ENCODE data around the gene EGFL7.
"Not testable (repeated sequence)": the region's sequence is repeated elsewhere in the genome, so short reads cannot be mapped to it uniquely, and the experiment has no call there.

The EGFL7 gene

DNA sequence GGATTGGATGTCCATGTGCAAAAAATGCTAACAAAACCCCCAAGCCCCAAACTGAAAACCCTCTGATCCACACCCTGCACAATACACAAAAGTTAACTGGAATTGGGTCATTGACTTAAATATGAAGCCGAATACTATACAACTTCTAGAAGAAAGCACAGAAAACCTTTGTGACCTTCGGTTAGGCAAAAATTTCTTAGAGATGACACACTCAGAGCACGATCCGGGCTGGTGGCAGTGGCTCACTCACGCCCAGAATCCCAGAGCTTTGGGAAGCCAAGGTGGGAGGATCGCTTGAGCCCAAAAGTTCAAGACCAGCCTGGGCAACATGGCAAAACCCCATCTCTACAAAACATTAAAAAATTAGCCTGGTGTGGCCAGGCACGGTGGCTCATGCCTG lies 47.8 kb downstream of the EGFL7 start:
- in situ Hi-C loops (cut with HindIII; ENCODE audit: low pct_ligation_motif_present, low sequenced_read_pairs): no loop called here
- H3K27ac ChIP-seq: no peak overlapping the region
- H3K36me3 ChIP-seq (replicated peaks): no peaks in the 10 kb centered on the region
- DNase-seq: no peak
- H3K27me3 ChIP-seq (replicated peaks): no peaks in the 10 kb centered on the region
- no peak overlapping the region for H3K4me3 ChIP-seq (ENCODE audit: low read depth, low read length)
- TF ChIP-seq, protein P1, sequence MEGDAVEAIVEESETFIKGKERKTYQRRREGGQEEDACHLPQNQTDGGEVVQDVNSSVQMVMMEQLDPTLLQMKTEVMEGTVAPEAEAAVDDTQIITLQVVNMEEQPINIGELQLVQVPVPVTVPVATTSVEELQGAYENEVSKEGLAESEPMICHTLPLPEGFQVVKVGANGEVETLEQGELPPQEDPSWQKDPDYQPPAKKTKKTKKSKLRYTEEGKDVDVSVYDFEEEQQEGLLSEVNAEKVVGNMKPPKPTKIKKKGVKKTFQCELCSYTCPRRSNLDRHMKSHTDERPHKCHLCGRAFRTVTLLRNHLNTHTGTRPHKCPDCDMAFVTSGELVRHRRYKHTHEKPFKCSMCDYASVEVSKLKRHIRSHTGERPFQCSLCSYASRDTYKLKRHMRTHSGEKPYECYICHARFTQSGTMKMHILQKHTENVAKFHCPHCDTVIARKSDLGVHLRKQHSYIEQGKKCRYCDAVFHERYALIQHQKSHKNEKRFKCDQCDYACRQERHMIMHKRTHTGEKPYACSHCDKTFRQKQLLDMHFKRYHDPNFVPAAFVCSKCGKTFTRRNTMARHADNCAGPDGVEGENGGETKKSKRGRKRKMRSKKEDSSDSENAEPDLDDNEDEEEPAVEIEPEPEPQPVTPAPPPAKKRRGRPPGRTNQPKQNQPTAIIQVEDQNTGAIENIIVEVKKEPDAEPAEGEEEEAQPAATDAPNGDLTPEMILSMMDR (IDR thresholded peaks at IDR 0.05; ENCODE audit: low read depth, low read length, missing control alignments): no peak

DNA sequence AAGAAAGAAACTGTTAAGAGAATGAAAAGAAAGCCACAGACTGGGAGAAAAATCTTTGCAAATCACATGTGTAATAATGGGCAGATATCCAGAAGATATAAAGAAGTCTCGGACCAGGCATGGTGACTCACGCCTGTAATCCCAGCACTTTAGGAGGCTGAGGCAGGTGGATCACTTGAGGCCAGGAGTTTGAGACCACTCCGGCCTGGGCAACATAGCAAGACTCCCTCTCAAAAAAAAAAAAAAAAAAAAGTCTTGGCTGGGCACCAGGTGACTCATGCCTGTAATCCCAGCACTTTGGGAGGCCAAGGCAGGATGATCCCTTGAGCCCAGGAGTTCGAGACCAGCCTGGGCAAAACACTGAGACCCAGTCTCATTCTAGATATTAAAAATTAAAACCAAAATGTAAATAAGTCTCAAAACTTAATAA lies 48.5 kb downstream of the EGFL7 start:
- H3K4me3 ChIP-seq (ENCODE audit: low read depth, low read length); in situ Hi-C loops (cut with HindIII; ENCODE audit: low pct_ligation_motif_present, low sequenced_read_pairs); H3K27me3 ChIP-seq (replicated peaks); H3K36me3 ChIP-seq (replicated peaks); H3K27ac ChIP-seq: not testable (repeated sequence)
- DNase-seq: peak; percentile 47

DNA sequence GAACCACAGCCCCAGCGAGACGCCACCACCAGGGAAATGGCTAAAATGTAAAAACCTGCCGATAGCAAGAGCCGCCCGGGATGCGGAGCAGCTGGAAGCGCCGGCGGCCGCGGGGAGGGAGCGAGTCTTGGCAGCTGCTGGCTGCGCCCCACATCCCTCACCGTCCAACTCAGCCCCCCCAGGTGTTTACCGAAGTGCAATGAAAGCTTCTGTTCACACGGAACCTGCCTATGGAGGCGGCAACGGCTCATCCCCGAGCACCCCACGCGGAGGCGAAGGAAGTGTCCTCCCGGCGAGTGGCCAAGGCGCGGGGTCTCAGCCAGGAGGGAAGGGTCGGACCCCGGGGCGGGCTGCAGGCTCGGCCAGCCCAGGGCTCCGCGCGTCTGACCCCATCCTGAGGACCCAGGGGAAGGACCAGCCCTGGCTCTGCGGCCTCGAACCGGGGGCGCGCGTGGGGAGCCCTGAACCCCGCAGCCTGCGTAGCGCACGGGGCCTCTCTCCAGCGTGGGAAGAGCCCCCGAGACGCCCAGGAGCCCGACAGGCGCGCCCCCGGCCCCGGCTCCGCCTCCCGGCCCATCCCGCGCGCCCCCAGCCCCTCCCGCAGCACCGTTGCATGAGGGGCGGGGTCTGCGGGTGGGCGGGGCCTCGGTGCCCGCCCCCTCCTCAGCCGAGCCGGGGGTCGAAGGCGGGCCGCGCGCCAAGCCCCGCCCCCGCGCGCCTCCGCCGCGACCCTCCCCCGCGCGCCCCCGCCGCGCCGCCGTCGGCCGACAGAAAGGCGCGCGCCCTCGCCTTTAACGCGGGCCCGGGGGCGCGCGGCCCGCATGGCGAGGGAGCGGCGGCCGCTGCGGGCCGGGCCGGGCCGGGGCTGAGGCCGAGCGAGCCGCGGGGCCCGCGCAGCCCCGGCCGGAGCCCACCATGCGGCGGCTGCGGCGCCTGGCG lies 49.3 kb downstream of the EGFL7 start, which contains the start of gene DIPK1B:
DIPK1B (plus strand) TSS at position 822 of the 939 bp plus-strand sequence; CDS start at position 916, 94 bp downstream.
- H3K27ac ChIP-seq: no peak within 1 kb of the TSS
- peak within 1 kb of the TSS; percentile 20 for H3K4me3 ChIP-seq (ENCODE audit: low read depth, low read length)
- H3K27me3 ChIP-seq (replicated peaks): no peaks in the 10 kb centered on the region
- TF ChIP-seq, protein P1 (IDR thresholded peaks at IDR 0.05; ENCODE audit: low read depth, low read length, missing control alignments): no peak
- no peak for DNase-seq
- H3K36me3 ChIP-seq (replicated peaks): no peaks in the 10 kb centered on the region
- in situ Hi-C loops (cut with HindIII; ENCODE audit: low pct_ligation_motif_present, low sequenced_read_pairs): no loop called here

DNA sequence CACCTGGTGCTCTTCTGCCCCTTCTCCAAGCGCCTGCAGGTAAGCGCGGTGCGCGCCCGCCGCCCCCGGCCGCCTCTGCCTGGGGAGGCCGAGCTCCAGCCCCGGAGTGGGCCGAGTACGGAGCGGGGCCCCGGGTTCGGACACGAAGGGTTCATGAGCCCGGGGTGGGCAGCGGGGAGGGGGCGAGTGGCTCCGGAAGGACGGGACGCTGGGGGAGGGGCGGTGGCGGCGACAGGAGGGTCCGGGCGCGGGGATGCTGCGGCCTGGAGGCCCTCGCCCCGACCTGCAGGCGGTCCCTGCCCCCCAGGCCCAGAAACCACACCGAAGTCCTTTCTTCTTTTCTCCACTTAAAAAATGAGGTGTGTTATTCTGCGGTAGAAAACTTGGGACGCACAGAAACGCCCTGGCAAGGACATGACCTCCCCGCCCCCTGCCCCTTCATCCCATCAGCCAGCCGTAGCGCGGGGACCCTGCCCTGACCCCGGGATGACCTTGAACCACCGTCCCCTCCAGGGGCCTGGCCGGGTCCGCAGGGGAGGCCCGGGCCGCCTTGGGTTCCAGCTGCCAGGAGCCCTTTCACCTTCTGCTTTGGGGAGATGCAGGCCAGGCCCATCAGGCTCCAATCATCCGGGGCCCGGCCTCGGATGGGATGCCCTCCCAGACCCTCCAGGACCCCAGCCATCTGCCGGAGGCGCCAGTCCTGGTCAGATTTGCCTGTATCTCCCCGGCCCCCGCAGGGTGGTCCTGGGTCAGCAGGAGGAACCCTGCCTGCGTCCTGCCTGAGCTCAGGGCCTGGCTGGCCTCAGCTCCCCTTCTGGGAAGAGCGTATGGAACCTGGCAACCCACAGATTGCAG lies 50.2 kb downstream of the EGFL7 start:
- Histone ChIP-seq H3K4me3 (ENCODE audit: low read depth, low read length) (peak overlapping the region; percentile 20), H3K27me3 (replicated peaks) (no peaks in the 10 kb centered on the region), H3K36me3 (replicated peaks) (no peaks in the 10 kb centered on the region), H3K27ac (no peak overlapping the region)
- DNase-seq: no peak
- TF ChIP-seq, protein P1 (IDR thresholded peaks at IDR 0.05; ENCODE audit: low read depth, low read length, missing control alignments): no peak
- in situ Hi-C loops (cut with HindIII; ENCODE audit: low pct_ligation_motif_present, low sequenced_read_pairs): no loop called here

DNA sequence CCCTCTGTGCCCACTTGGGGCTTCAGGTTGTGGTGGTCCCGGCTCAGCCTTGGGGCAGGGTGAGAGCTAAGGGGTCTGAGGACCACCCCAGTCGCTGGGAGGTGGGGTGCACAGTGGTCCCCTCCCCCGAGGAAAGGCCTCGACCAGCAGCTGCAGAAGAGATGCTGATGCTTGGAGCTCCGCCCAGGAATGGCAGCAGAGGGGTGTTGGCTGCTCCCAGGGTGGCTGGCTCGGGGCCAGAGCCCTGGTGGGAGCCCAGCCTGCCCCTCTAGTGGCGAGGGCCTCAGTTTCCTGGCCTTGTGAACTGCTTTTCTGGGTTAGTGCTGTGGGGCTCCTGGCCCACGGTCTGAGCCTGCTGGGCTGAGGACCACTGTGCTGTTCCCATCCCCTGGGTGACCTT lies 50.8 kb downstream of the EGFL7 start:
- in situ Hi-C loops (cut with HindIII; ENCODE audit: low pct_ligation_motif_present, low sequenced_read_pairs): no loop called here
- TF ChIP-seq, protein P1 (IDR thresholded peaks at IDR 0.05; ENCODE audit: low read depth, low read length, missing control alignments): no peak
- no peaks in the 10 kb centered on the region for H3K27me3 ChIP-seq (replicated peaks)
- H3K4me3 ChIP-seq (ENCODE audit: low read depth, low read length): no peak overlapping the region
- no peak overlapping the region for H3K27ac ChIP-seq
- H3K36me3 ChIP-seq (replicated peaks): no peaks in the 10 kb centered on the region
- no peak for DNase-seq
